Measurements from ENCODE around the gene COL1A1. TPM values are rescaled to one million over a fixed set of nuclear protein-coding genes. Genes with fewer than 3 reads are reported as not detected.

Gene COL1A1
- polyA plus RNA-seq, 1 donor (not counting 4 experiments of a cell fraction or from before 2014, with no cell fraction given) = 0.55 TPM

DNA sequence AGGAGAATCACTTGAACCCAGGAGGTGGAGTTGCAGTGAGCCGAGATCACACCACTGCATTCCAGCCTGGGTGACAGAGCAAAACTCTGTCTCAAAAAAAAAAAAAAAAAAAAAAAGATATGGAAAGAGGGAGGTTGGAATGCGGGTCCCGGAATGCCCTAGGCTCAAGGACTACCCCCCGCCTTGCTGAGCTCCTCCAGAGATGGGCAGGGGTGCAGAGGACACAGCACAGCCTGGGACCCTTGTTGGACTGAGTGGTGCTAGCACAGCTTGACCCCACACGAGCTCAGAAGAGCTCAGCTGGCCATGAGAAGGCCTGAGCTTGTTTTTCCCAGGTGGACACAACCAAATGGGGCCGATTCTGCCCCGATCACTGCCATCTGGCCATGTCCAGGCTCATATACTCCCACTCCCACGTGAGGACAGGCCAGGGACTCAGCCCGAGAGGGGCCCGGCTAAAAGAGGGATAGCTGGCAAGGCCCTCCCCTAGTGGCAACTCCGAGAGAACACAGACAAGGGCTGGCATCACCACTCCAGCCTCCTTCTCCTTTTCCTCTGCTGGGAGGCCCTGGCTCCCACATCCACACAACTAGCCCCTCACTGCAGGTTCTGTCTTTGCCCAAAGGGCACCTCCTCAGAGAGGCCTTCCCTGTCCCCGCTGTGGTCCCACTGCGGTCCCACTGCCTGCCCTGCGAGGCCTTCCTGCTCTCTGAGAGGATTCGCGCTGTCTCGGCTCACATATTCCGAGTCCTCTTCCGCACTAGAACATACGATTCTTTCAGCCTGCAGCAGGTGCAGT is 24.7 kb downstream of the COL1A1 start:
- H3K4me1 ChIP-seq (ENCODE audit: control insufficient read depth, extremely low read depth, insufficient read depth, low read length) = peaks cover 27% of the 10 kb centered on the region
- H3K36me3 ChIP-seq (ENCODE audit: control insufficient read depth in 2 of 2, extremely low read depth in 1 of 2, insufficient read depth in 2 of 2, low read length in 2 of 2) = no peaks in the 10 kb centered on the region
- dilution Hi-C loops (cut with MboI; ENCODE audit: extremely low pct_ligation_motif_present, low sequenced_read_pairs) = no loop called here
- H4K20me1 ChIP-seq (ENCODE audit: control insufficient read depth, extremely low read depth, insufficient read depth, low read length) = no peaks in the 10 kb centered on the region
- peak overlapping the region; percentile 87 for H3K27ac ChIP-seq (ENCODE audit: control insufficient read depth, insufficient read depth, low read length)
- no peak overlapping the region for H3K4me2 ChIP-seq (ENCODE audit: control insufficient read depth, extremely low read depth, insufficient read depth, low read depth, low read length)
- no peaks in the 10 kb centered on the region for H3K9me3 ChIP-seq (ENCODE audit: control insufficient read depth, low read depth, low read length)
- no peak overlapping the region for H3K9ac ChIP-seq (ENCODE audit: control insufficient read depth, extremely low read depth, insufficient read depth, low read length)
- H3K79me2 ChIP-seq (ENCODE audit: control insufficient read depth, insufficient read depth, low read length) = no peaks in the 10 kb centered on the region
- FAIRE-seq (no peak), DNase-seq (ENCODE audit: low read depth, low spot score) (no peak)
- H3K27me3 ChIP-seq (ENCODE audit: control insufficient read depth, extremely low read depth, insufficient read depth, low read length) = no peaks in the 10 kb centered on the region
- no peaks in the 10 kb centered on the region for H3K9me1 ChIP-seq (ENCODE audit: control insufficient read depth, extremely low read depth, insufficient read depth, low read length)
- TF ChIP-seq CTCF (optimal IDR thresholded peaks at IDR 0.05 in 1 of 3, IDR thresholded peaks at IDR 0.05 in 1 of 3, conservative IDR thresholded peaks at IDR 0.05 in 1 of 3; ENCODE audit: extremely low read depth in 1 of 3, insufficient read depth in 2 of 3, low read length in 3 of 3) = no peak
- TF ChIP-seq EZH2 (IDR thresholded peaks at IDR 0.05; ENCODE audit: low read length) = no peak
- no peak overlapping the region for H3K4me3 ChIP-seq (ENCODE audit: control insufficient read depth in 2 of 3, extremely low read depth in 1 of 3, insufficient read depth in 2 of 3, low read depth in 1 of 3, low read length in 3 of 3)
- H2AFZ ChIP-seq (ENCODE audit: control insufficient read depth, low read length) = no peak overlapping the region

DNA sequence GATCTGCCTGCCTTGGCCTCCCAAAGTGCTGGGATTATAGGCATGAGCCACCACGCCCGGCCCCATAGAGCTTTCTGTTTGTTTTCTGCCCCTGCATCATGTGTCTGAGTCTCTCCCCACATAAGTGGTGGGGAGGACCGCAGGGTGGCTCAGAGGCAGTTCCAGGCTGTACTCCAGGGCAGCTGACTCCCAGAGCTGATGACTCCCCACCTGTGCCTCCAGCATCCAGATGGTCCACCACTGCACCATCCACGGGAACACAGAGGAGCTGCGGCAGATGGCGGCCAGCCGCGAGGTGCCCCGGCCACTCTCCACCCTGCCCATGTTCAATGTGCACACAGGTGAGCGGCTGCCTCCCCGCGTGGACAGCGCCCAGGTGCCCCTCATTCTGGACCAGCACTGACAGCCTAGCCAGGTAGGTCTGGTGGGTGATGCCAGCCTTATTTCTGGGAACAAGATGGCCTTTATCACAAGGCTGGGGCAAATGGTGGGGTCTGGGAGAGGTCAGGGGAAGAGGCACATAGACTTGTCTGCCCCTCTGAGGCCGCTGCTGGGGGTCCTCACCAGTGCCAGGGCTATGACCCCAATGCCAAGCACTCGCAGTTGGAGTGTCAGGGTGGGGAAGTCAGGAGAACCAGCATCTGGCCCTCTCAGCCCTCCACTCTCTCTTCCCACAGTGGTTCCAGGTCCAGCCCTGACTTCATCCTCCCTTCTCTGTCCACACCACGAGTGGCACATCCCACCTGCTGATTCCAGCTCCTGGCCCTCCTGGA is 26.2 kb downstream of the COL1A1 start:
- H3K36me3 ChIP-seq (ENCODE audit: control insufficient read depth in 2 of 2, extremely low read depth in 1 of 2, insufficient read depth in 2 of 2, low read length in 2 of 2) = no peaks in the 10 kb centered on the region
- dilution Hi-C loops (cut with MboI; ENCODE audit: extremely low pct_ligation_motif_present, low sequenced_read_pairs) = no loop called here
- H3K9me1 ChIP-seq (ENCODE audit: control insufficient read depth, extremely low read depth, insufficient read depth, low read length) = no peaks in the 10 kb centered on the region
- H3K27ac ChIP-seq (ENCODE audit: control insufficient read depth, insufficient read depth, low read length) = no peak overlapping the region
- no peaks in the 10 kb centered on the region for H3K9me3 ChIP-seq (ENCODE audit: control insufficient read depth, low read depth, low read length)
- H3K9ac ChIP-seq (ENCODE audit: control insufficient read depth, extremely low read depth, insufficient read depth, low read length) = no peak overlapping the region
- H3K4me3 ChIP-seq (ENCODE audit: control insufficient read depth in 2 of 3, extremely low read depth in 1 of 3, insufficient read depth in 2 of 3, low read depth in 1 of 3, low read length in 3 of 3) = no peak overlapping the region
- FAIRE-seq (no peak), DNase-seq (ENCODE audit: low read depth, low spot score) (no peak)
- H4K20me1 ChIP-seq (ENCODE audit: control insufficient read depth, extremely low read depth, insufficient read depth, low read length) = no peaks in the 10 kb centered on the region
- H3K4me2 ChIP-seq (ENCODE audit: control insufficient read depth, extremely low read depth, insufficient read depth, low read depth, low read length) = no peak overlapping the region
- H3K4me1 ChIP-seq (ENCODE audit: control insufficient read depth, extremely low read depth, insufficient read depth, low read length) = peaks cover 20% of the 10 kb centered on the region
- H3K27me3 ChIP-seq (ENCODE audit: control insufficient read depth, extremely low read depth, insufficient read depth, low read length) = no peaks in the 10 kb centered on the region
- no peaks in the 10 kb centered on the region for H3K79me2 ChIP-seq (ENCODE audit: control insufficient read depth, insufficient read depth, low read length)
- TF ChIP-seq EZH2 (IDR thresholded peaks at IDR 0.05; ENCODE audit: low read length) (no peak), CTCF (optimal IDR thresholded peaks at IDR 0.05 in 1 of 3, IDR thresholded peaks at IDR 0.05 in 1 of 3, conservative IDR thresholded peaks at IDR 0.05 in 1 of 3; ENCODE audit: extremely low read depth in 1 of 3, insufficient read depth in 2 of 3, low read length in 3 of 3) (no peak)
- H2AFZ ChIP-seq (ENCODE audit: control insufficient read depth, low read length) = no peak overlapping the region

Data from keratinocyte (primary cell).